NCI-H2196 treated with DMSO at 0.1 percent for 48 hours (cell line): Measurements from ENCODE around the gene SP7.
"Not testable (repeated sequence)": the region's sequence is repeated elsewhere in the genome, so short reads cannot be mapped to it uniquely, and the experiment has no call there.

ENCODE experiments used
- DNase-seq: peaks from one replicate; lab custom pipeline; 2025; ENCODE audit not compliant: unreplicated experiment; lab: John Stamatoyannopoulos, UW

Gene SP7

DNA sequence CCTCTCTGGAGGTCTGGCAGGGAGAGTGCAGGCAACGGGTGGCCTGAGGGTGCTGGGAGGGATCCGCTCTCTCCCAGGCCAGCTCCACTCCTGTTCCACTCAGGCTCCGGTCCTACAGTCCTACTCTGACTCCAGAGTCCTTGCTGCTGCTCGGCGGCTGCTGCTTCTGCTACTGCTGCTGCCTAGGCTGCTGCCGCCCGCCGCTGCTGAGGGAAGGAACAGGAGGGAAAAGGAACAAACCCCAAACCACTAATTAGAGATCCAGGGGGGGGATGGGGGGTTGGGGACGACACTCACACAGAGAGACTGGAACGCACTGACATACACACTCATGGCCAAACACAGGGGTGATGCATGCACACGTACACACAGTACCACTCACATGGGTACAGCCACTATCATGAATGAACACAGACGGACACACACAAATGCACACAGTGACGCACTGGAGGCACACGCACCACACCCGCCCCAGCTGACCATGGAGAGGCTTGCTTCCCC is at the start of gene SP7:
SP7 (minus strand) TSS at position 174 of the 501 bp plus-strand sequence. CDS start 708 bp downstream, outside the sequence.
- DNase-seq, result no peak

GRCh38 chr12:53383258-53383657 is 47.1 kb upstream of the SP7 start:
- no peak for DNase-seq

DNA sequence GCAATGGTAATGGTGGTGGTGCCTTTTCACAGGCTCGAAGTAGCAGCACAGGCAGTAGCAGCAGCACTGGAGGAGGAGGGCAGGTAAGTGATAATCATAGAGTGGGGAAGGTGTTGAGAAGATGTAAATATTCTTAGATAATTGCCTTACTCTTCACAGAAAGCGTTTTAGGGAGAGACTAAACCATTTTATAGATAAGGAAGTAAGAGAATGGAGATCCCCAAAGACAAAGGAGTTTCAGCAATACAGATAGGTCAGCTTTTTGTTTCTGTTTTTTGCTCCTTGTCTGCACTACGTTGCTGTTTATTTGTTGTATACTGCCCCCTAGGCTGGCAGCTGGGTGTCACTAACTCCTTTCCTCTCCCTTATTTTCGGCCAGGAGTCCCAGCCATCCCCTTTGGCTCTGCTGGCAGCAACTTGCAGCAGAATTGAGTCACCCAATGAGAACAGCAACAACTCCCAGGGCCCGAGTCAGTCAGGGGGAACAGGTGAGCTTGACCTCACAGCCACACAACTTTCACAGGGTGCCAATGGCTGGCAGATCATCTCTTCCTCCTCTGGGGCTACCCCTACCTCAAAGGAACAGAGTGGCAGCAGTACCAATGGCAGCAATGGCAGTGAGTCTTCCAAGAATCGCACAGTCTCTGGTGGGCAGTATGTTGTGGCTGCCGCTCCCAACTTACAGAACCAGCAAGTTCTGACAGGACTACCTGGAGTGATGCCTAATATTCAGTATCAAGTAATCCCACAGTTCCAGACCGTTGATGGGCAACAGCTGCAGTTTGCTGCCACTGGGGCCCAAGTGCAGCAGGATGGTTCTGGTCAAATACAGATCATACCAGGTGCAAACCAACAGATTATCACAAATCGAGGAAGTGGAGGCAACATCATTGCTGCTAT is 45.8 kb upstream of the SP7 start:
- no peak for DNase-seq

DNA sequence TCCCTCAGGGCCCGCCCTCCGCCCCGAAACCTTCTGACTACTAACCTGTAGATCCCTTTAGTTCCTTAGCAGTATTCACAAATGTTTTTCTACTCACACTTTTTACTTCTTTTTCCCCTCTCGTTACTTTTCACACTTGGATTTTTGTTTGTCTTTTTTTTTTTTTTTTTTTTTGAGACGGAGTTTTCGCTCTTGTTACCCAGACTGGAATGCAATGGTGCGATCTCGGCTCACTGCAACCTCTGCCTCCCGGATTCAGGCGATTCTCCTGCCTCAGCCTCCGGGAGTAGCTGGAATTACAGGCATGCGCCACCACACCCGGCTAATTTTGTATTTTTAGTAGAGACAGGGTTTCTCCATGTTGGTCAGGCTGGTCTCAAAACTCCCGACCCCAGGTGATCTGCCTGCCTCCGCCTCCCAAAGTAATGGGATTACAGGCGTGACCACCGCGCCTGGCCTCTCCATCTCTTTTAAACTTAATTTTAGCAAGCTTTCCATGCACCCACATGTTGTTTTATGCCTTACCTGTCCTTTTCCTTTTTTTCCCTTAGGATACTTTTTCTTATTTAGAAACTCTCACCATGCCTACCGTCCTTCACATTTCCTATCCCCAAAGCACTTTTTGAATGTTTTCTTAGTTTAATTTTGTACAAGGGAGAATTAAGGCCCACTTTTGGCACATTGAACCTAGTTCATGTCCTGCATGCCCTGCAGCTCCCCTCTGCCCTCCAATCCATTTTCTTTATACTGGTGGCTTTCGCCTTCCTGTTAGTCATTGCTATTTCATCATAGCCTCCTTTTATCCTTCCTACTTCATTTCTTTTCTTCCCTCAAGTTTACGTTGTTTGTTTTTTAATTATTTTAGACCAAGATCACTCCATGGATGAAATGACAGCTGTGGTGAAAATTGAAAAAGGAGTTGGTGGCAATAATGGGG is 44.9 kb upstream of the SP7 start:
- DNase-seq, result no peak

GRCh38 chr12:53380104-53380793 is 44.1 kb upstream of the SP7 start, which contains the start of gene SP1:
SP1 (plus strand) TSS chr12:53380176; CDS start chr12:53380292, 116 bp downstream.
- peak; percentile 91 for DNase-seq

- DNase-seq, result peak; percentile 100
Measured at GRCh38 chr12:53379389-53380103, 43.4 kb upstream of the SP7 start.

DNA sequence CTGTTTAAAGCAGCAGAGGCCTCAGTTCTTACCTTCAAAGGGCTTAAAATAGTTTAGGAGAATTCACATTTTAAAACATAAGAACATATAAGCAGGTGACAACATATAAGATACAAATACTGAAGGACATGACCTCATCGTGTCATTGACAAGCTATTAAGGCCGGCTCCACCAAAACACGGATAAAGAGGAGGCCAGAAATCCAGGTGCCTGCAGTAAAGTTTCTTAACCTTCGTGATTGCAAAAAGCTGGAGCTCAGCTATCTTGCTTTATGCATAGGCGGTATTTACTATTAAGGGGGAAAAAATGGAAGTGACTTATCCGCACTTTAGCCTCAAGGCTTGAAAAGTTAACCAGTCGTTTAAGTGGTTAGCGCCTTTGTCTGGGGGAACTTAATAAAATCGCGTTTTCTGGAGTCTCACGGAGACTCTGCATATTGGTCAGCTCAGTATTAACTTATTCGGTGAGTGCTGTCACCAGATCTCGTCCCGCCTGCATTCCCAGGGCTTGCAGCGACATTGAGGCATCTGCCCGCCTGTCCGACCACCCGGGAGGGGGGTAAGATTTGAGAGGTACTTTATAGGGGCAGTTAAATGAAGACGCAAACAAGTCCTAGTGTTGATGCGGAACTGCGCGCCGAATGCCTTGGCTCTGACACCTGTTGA is 42.7 kb upstream of the SP7 start:
- DNase-seq, result no peak

DNA sequence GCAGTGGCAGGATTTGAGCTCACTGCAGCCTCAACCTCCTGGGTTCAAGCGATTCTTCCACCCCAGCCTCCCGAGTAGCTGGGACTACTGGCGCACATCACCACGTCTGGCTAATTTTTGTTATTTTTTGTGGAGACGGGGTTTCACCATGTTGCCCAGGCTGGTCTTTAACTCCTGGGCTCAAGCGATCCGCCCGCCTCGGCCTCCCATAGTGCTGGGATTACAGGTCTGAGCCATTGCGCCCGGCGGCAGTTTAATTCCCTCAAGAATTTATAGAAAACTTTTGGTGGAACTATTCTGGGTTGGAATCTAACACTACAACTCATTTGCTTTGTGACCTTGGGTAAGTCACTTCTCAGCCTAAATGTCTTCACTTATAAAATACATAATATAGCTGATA is 42.1 kb upstream of the SP7 start:
- no peak for DNase-seq

GRCh38 chr12:53376747-53377146 is 40.6 kb upstream of the SP7 start:
- no peak for DNase-seq

DNA sequence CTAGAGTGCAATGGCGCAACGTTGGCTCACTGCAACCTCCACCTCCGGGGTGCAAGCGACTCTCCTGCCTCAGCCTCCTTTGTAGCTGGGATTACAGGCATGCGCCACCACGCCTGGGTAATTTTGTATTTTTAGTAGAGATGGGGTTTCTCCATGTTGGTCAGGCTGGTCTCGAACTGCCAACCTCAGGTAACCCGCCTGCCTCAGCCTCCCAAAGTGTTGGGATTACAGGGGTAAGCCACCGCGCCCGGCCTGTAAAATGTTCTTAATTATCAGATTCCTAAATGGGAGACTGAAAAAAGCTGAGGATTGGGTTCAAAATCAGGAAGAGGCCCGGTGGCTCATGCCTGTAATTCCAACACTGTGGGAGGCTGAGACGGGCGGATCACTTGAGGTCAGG is 38.1 kb upstream of the SP7 start:
- DNase-seq, result not testable (repeated sequence)

DNA sequence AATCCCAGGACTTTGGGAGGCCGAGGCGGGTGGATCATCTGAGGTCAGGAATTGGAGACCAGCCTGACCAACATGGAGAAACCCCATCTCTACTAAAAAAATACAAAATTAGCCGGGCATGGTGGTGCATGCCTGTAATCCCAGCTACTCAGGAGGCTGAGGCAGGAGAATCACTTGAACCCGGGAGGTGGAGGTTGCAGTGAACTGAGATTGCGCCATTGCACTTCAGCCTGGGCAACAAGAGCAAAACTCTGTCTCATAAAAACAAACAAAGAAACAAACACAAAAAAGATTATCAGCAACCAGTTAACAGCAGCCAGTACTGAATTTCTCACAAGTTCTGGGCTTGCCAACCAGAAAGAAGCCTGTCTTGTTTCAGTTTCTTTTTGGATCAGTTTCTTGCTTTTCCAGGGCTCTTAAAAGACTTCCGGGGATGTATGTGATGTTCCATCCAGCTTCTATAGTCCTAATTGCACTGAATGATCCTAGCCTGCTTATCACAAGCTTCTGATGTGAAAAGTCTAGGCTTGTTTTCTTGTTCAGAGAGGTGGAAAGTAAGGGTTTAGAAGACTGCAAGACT is 37.5 kb upstream of the SP7 start:
- not testable (repeated sequence) for DNase-seq

GRCh38 chr12:53365245-53365904 is 29.2 kb upstream of the SP7 start:
- no peak for DNase-seq

GRCh38 chr12:53361638-53362037 is 25.5 kb upstream of the SP7 start:
- not testable (repeated sequence) for DNase-seq

- DNase-seq, result no peak
Measured at GRCh38 chr12:53358836-53359419, 22.8 kb upstream of the SP7 start.

- DNase-seq, result no peak
Measured at GRCh38 chr12:53355121-53355520, 19.0 kb upstream of the SP7 start.

GRCh38 chr12:53353257-53353655 is 17.1 kb upstream of the SP7 start:
- DNase-seq, result no peak

- DNase-seq, result peak; percentile 52
Measured at GRCh38 chr12:53352331-53353256, 16.4 kb upstream of the SP7 start.
